K562 (cell line): ENCODE measurements around the gene BRINP1. TPM values are rescaled to one million over a fixed set of nuclear protein-coding genes. Genes with fewer than 3 reads are reported as not detected.

ENCODE experiments used
- ATAC-seq: fragments of 200-7000 bp; cut with Tn5 transposase; 3 replicates; pipeline ENCODE4 v1.9.1; 2020; ENCODE audit warnings: moderate library complexity
- BruUV-seq: library from RNA; stranded (reverse); fragments of 400-500 nt; replicated peaks from 2 replicates; lab custom pipeline; 2021; lab: Mats Ljungman, UMichigan
- CTCF ChIA-PET: fragments of 300-600 bp; formaldehyde crosslinking; extraction: SDS; loops from one replicate; lab custom pipeline; 2021; ENCODE audit warnings: low intra/inter-chr PET ratio; lab: Yijun Ruan, JAX
- POLR2A ChIA-PET: fragments of 300-600, 350-650 bp; sonication (Branson Sonifier 250); formaldehyde crosslinking; extraction: SDS; loops from one replicate; lab custom pipeline; 2021; ENCODE audit warnings: antibody characterized with exemption, inconsistent platforms; lab: Yijun Ruan, JAX
- DNase-seq, 4 experiments: peaks; one replicate each; pipeline versions ENCODE4 v3.0.0 to v3.0.0-alpha.2; 2011 to 2018; ENCODE audit warnings: low spot score in 3 of 4, mixed read lengths in 3 of 4; ENCODE audit errors: extremely low read depth in 1 of 4
- FAIRE-seq: peaks from 2 replicates; lab custom pipeline; 2011; peaks lifted over from hg19 to GRCh38; lab: Jason Lieb, UNC
- H2AFZ ChIP-seq: 2 replicates; pipeline ENCODE4 v1.6.0; 2011; ENCODE audit warnings: low read depth, low read length, control low read depth, inconsistent platforms
- H3K27ac ChIP-seq: fragments of 200-600 bp; 3 replicates; pipeline ENCODE4 v1.8.0; 2011; ENCODE audit warnings: low read depth, mild to moderate bottlenecking, control low read depth, inconsistent platforms, low read length, moderate library complexity, mixed read lengths; ENCODE audit errors: extremely low read depth
- H3K27me3 ChIP-seq, 2 experiments: fragments of 300-600 bp in 1 of 2; 2 replicates in 1 of 2; 3 replicates in 1 of 2; pipeline versions ENCODE4 v1.6.0 to v1.8.0; 2011; ENCODE audit warnings: inconsistent platforms in 2 of 2, low read length in 2 of 2, mild to moderate bottlenecking in 1 of 2, mixed read lengths in 1 of 2, moderate library complexity in 1 of 2; ENCODE audit not compliant: control insufficient read depth in 2 of 2, insufficient read depth in 2 of 2
- H3K36me3 ChIP-seq: fragments of 300-600 bp; 3 replicates; pipeline ENCODE4 v1.8.0; 2011; ENCODE audit warnings: mild to moderate bottlenecking, low read length, inconsistent platforms; ENCODE audit not compliant: control insufficient read depth, insufficient read depth
- H3K4me1 ChIP-seq, 2 experiments: fragments of 200-600 bp in 1 of 2; replicated peaks in 1 of 2; 2 replicates in 1 of 2; 3 replicates in 1 of 2; pipeline versions ENCODE4 v1.5.1 to v1.8.0; 2011; ENCODE audit warnings: inconsistent platforms in 2 of 2, low read length in 2 of 2, mild to moderate bottlenecking in 1 of 2, mixed read lengths in 1 of 2, moderate library complexity in 1 of 2; ENCODE audit not compliant: control insufficient read depth in 2 of 2, insufficient read depth in 2 of 2
- H3K4me2 ChIP-seq: 2 replicates; pipeline ENCODE4 v1.6.1; 2011; ENCODE audit warnings: low read length, control low read depth, inconsistent platforms, mixed read lengths; ENCODE audit not compliant: insufficient read depth
- H3K4me3 ChIP-seq: fragments of 200-600 bp; sonication (generic), shearing (Covaris generic); 2 replicates; pipeline ENCODE4 v1.5.1; 2016; ENCODE audit warnings: control low read depth, inconsistent platforms
- H3K79me2 ChIP-seq: fragments of 200-600 bp; 3 replicates; pipeline ENCODE4 v1.8.0; 2011; ENCODE audit warnings: low read length, inconsistent platforms; ENCODE audit not compliant: control insufficient read depth, insufficient read depth
- H3K9ac ChIP-seq, 2 experiments: 2 replicates each; pipeline versions ENCODE4 v1.6.0 to v1.6.1; 2011; ENCODE audit warnings: low read depth in 2 of 2, low read length in 2 of 2, control low read depth in 1 of 2, inconsistent platforms in 1 of 2, mild to moderate bottlenecking in 1 of 2, mixed read lengths in 1 of 2; ENCODE audit not compliant: insufficient read depth in 1 of 2
- H3K9me1 ChIP-seq: one replicate; pipeline ENCODE4 v1.6.0; 2011; ENCODE audit warnings: inconsistent platforms, mild to moderate bottlenecking, low read length, moderate library complexity; ENCODE audit not compliant: control insufficient read depth, insufficient read depth
- H3K9me3 ChIP-seq: replicated peaks from 2 replicates; pipeline ENCODE4 v1.5.1; 2011; ENCODE audit warnings: low read depth, low read length, inconsistent platforms; ENCODE audit not compliant: control insufficient read depth, insufficient read depth
- H4K20me1 ChIP-seq: replicated peaks from 2 replicates; pipeline ENCODE4 v1.6.1; 2011; ENCODE audit warnings: low read length, inconsistent platforms, mixed read lengths; ENCODE audit not compliant: control insufficient read depth, insufficient read depth
- CEBPG ChIP-seq, 3 experiments: fragments of 200-800 bp in 1 of 3; sonication (Bioruptor generic) in 1 of 3; sonication (generic) in 1 of 3; formaldehyde crosslinking in 1 of 3; IDR thresholded peaks in 2 of 3; conservative IDR thresholded peaks in 1 of 3; 2 replicates each; pipeline versions ENCODE4 v1.6.1 to v1.8.0; 2016 to 2022; ENCODE audit warnings: missing compliant biosample characterization in 2 of 3, missing genetic modification characterization in 2 of 3, mild to moderate bottlenecking in 1 of 3, missing genetic modification reagents in 1 of 3
- CSDE1 ChIP-seq, 2 experiments: fragments of 450-650 bp; IDR thresholded peaks; 2 replicates each; pipeline ENCODE4 v1.6.1; 2016; ENCODE audit warnings: mild to moderate bottlenecking in 1 of 2
- MYC ChIP-seq, 2 experiments: fragments of 250-450 bp in 1 of 2; sonication (Bioruptor Pico) in 1 of 2; IDR thresholded peaks; 2 replicates each; pipeline versions ENCODE4 v1.5.1 to v1.6.1; 2012 to 2021; ENCODE audit warnings: low read depth in 2 of 2, borderline replicate concordance in 1 of 2, improper control_type of control experiment in 1 of 2, low read length in 1 of 2, mild to moderate bottlenecking in 1 of 2, moderate library complexity in 1 of 2
- NCOR1 ChIP-seq: fragments of 450-650 bp; IDR thresholded peaks from 2 replicates; pipeline ENCODE4 v1.6.1; 2016; ENCODE audit warnings: mild to moderate bottlenecking, moderate library complexity
- PHB2 ChIP-seq: fragments of 450-650 bp; IDR thresholded peaks from 2 replicates; pipeline ENCODE4 v1.6.1; 2017; ENCODE audit warnings: low read depth
- WGBS: fragments of 100-300 bp; shearing (Covaris generic); methylation state at CpG from one replicate; pipeline ENCODE4 v1.1.6; 2016; ENCODE audit warnings: low coverage, mixed read lengths; ENCODE audit not compliant: insufficient coverage; ENCODE audit errors: missing lambda C conversion rate; 5-methylcytosine and 5-hydroxymethylcytosine counted together
- in situ Hi-C: fragments of 300-500 bp; cut with MboI; formaldehyde crosslinking; loops from 4 replicates; pipeline ENCODE4 v1.15.0; 2018; ENCODE audit warnings: inconsistent platforms, mixed read lengths
- intact Hi-C: fragments of 100-400 bp; cut with micrococcal nuclease; formaldehyde crosslinking; loops from 2 replicates; pipeline ENCODE4 v1.14.2; 2022
- polyA plus RNA-seq, 8 experiments: library from polyadenylated mRNA; depleted of rRNA in 4 of 8; stranded (reverse) in 5 of 8; unstranded in 3 of 8; fragments of >200 nt; fragmentation: Nextera tagmentation in 2 of 8; fragmentation: Illumina TruSeq in 1 of 8; extraction: Ambion mirVana in 2 of 8; extraction: Trizol in 1 of 8; gene quantifications; 2 replicates each; pipeline versions ENCODE4 v1.2.1 to v1.2.3, GENCODE V29; 2011 to 2014; ENCODE audit warnings: inconsistent platforms in 1 of 8, missing spikeins in 1 of 8
- total RNA-seq, 7 experiments: library from RNA; depleted of rRNA in 6 of 7; stranded (reverse); fragments of >200 nt in 6 of 7; fragmentation: Illumina TruSeq in 2 of 7; extraction: Trizol in 2 of 7; gene quantifications; 2 replicates each; pipeline versions ENCODE4 v1.2.1 to v1.2.3, GENCODE V29; 2011 to 2021; ENCODE audit warnings: low replicate concordance in 1 of 7
- TF ChIP-seq, protein P1 (sequence below): fragments of 250-450 bp; sonication (Bioruptor Pico); IDR thresholded peaks from 2 replicates; pipeline ENCODE4 v1.8.0; 2022; ENCODE audit warnings: moderate library complexity, mild to moderate bottlenecking, inconsistent platforms

The BRINP1 gene
- total and polyA plus RNA-seq, 9 of the 15 experiments (the other 6 are each of a cell fraction or from before 2014, with no cell fraction given) = not detected

DNA sequence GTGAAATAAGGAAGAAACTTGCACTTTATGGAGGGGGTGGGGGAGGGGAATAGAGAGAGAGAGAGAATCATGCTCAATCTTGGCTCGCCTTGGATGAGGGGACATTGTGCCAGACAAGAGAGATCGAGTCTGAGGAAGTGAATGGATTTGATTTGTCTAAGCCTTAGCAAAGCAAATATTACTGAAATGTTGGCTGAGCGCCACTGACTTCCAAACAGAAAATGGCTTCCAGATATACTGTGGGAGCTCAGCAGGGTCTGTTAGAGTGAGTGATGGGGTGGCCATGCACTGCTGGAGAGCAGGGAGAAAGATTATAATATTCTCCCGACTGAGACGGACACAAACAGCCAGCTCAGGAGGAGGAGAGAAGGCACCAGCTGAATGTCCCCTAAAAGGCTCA is 34.5 kb downstream of the BRINP1 start:
- 0 out of 2 replicates have a peak, but pooled peaks cover 2% of the 10 kb centered on the region for H3K9me3 ChIP-seq
- H3K27me3 ChIP-seq = no peaks in the 10 kb centered on the region
- no peak overlapping the region for H2AFZ ChIP-seq
- CTCF ChIA-PET = no interaction called here
- H3K4me1 ChIP-seq = no peaks in the 10 kb centered on the region
- no peak for DNase-seq
- no peak overlapping the region for H3K27ac ChIP-seq
- no peaks in the 10 kb centered on the region for H4K20me1 ChIP-seq
- in situ Hi-C loops (no loop called here), intact Hi-C loops (no loop called here)
- no peak for FAIRE-seq
- BruUV-seq = no TSS peak
- no peaks in the 10 kb centered on the region for H3K9me1 ChIP-seq
- no peaks in the 10 kb centered on the region for H3K36me3 ChIP-seq
- POLR2A ChIA-PET = no interaction called here
- 0% methylated on average over 4 of the region's 5 CpGs for WGBS
- H3K79me2 ChIP-seq = no peaks in the 10 kb centered on the region
- H3K9ac ChIP-seq = no peak overlapping the region
- TF ChIP-seq MYC (IDR thresholded peaks at IDR 0.05; ENCODE audit: low read depth, low read length) (no peak), MYC (CRISPR knock-in tag; IDR thresholded peaks at IDR 0.05; ENCODE audit: borderline replicate concordance, low read depth) (no peak), PHB2 (no peak), CEBPG (CRISPR knock-in tag; IDR thresholded peaks at IDR 0.05) (no peak), CEBPG (tag; conservative IDR thresholded peaks at IDR 0.05 in 1 of 2, IDR thresholded peaks at IDR 0.05 in 1 of 2) (no peak), CSDE1 (IDR thresholded peaks at IDR 0.05) (no peak), NCOR1 (no peak)
- TF ChIP-seq, protein P1, sequence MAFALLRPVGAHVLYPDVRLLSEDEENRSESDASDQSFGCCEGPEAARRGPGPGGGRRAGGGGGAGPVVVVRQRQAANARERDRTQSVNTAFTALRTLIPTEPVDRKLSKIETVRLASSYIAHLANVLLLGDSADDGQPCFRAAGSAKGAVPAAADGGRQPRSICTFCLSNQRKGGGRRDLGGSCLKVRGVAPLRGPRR (CRISPR knock-in tag) = no peak
- H3K4me2 ChIP-seq = no peak overlapping the region
- no peak overlapping the region for H3K4me3 ChIP-seq
- ATAC-seq = no peak
